Measurements from ENCODE around the gene GRM7. TPM values are rescaled to one million over a fixed set of nuclear protein-coding genes. Genes with fewer than 3 reads are reported as not detected.

GRM7 gene
- total RNA-seq, 2 experiments from 2014 or later = not detected

DNA sequence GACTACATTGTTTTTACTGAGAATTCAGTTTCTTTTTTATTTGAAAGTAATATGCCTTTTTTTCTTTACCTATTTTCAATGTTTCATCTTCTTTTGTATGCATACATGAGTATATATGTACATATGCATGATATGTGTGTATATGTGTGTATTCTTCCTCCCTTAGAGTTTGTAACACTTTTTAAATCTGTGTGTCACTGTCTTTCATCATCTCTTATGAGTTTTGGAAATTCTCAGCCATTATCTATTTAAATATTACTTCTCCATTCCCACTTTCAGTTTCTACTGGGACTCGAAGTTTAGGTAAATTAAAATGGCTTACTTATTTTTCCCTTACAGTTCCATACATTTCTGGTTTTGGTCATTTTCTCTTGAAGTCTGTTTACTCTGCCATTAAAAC lies 754.1 kb downstream of the GRM7 start:
- Mint-ChIP-seq H3K4me1 (no peaks in the 10 kb centered on the region), H3K9me3 (peaks cover 2% of the 10 kb centered on the region), H3K27me3 (no peaks in the 10 kb centered on the region), H3K27ac (no peak overlapping the region), H3K36me3 (ENCODE audit: low read depth) (no peaks in the 10 kb centered on the region), H3K4me3 (no peak overlapping the region)
- ChIA-PET POLR2A (no interaction called here), CTCF (no interaction called here)
- no peak for DNase-seq

DNA sequence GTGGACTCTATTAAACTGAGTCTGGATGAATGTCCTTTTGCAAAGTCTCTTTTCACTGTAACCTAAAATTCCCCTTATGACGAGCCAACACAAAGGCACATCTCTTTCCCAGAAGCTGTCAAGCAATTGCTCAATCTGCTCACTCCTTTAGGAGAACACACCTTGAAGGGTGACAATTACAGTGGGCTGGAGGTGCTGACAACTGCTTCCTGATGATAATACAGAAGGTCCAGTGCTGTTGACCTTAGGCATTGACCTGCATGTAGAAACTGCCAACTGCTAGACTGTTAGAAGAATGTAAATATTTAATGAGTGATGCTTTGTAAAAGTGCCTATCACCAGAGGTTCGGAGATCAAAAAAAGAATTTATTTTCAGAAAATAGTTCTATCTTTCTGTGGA lies 757.7 kb downstream of the GRM7 start:
- no peaks in the 10 kb centered on the region for H3K4me1 Mint-ChIP-seq
- no peak for DNase-seq
- ChIA-PET CTCF (no interaction called here), POLR2A (no interaction called here)
- no peak overlapping the region for H3K4me3 Mint-ChIP-seq
- H3K27ac Mint-ChIP-seq = no peak overlapping the region
- no peaks in the 10 kb centered on the region for H3K9me3 Mint-ChIP-seq
- no peaks in the 10 kb centered on the region for H3K36me3 Mint-ChIP-seq (ENCODE audit: low read depth)
- no peaks in the 10 kb centered on the region for H3K27me3 Mint-ChIP-seq

DNA sequence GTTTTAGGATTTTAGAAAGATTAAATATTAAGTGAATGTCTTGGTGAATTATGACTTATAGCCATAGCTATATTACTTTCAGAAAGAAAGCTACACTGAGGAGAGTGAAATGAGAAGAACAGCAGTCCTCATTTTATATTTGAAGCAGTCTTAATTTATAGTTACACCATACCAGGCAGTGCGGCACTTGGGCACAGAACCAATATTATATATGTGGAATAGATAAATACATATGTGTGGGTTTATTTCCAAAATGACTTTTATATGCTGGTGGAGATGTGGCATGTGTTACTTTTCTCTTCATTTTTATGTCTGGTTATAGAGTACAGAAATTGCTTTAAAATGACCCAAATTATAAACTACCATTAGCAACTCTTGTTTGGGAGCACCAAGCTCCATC lies 759.5 kb downstream of the GRM7 start:
- Mint-ChIP-seq H3K4me1 (no peaks in the 10 kb centered on the region), H3K4me3 (no peak overlapping the region), H3K27ac (no peak overlapping the region), H3K36me3 (ENCODE audit: low read depth) (no peaks in the 10 kb centered on the region), H3K9me3 (no peaks in the 10 kb centered on the region), H3K27me3 (no peaks in the 10 kb centered on the region)
- DNase-seq = no peak
- ChIA-PET CTCF (no interaction called here), POLR2A (no interaction called here)

DNA sequence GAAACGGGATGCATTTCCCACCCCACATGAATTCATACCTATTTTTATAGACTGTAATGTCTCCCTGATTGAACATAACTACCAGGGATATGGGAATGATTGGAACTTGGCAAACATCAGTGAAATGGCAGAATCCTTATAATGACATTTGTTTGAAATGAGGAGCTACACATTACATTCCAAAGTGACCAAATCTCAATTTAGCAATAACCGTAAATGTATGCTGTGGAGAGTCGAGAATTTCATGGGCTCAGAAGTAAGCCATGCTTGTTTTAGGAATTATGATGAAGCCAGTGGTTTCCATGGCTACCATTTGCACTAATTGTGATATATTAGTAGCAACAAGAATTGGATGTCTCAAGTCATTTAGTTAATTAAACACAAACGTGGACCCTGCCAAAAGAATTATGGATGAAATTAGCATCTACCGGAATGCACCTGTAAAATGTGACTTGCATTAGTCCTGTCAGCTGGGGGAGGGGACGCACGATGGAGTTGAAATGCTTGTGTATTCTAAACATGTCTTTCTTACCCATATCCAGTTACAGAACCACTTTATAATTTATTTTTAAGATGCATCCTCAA lies 760.2 kb downstream of the GRM7 start:
- H3K9me3 Mint-ChIP-seq = no peaks in the 10 kb centered on the region
- no peak for DNase-seq
- ChIA-PET CTCF (no interaction called here), POLR2A (no interaction called here)
- H3K4me1 Mint-ChIP-seq = no peaks in the 10 kb centered on the region
- no peak overlapping the region for H3K4me3 Mint-ChIP-seq
- H3K27ac Mint-ChIP-seq = no peak overlapping the region
- no peaks in the 10 kb centered on the region for H3K36me3 Mint-ChIP-seq (ENCODE audit: low read depth)
- H3K27me3 Mint-ChIP-seq = no peaks in the 10 kb centered on the region

DNA sequence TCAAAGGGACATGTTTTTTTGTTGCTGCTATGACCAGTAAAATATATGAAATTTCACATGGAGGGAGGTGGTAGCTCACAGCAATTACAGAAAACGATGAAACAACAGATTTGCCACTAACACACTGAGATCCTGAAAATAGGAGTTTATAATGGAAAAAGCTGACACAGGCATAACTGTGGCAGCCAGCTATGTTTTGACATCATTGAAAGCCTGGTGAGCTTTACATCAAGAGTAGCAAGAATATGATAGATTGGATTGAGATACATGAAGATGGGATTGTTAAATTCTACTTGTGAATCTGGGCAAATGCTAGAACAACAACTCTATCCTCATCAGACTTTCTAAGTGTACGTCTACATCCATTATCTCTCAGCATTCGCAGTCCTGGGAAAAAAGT lies 760.7 kb downstream of the GRM7 start:
- Mint-ChIP-seq H3K36me3 (ENCODE audit: low read depth) (no peaks in the 10 kb centered on the region), H3K9me3 (no peaks in the 10 kb centered on the region), H3K27me3 (no peaks in the 10 kb centered on the region), H3K27ac (no peak overlapping the region), H3K4me3 (no peak overlapping the region), H3K4me1 (no peaks in the 10 kb centered on the region)
- ChIA-PET CTCF (no interaction called here), POLR2A (no interaction called here)
- no peak for DNase-seq

DNA sequence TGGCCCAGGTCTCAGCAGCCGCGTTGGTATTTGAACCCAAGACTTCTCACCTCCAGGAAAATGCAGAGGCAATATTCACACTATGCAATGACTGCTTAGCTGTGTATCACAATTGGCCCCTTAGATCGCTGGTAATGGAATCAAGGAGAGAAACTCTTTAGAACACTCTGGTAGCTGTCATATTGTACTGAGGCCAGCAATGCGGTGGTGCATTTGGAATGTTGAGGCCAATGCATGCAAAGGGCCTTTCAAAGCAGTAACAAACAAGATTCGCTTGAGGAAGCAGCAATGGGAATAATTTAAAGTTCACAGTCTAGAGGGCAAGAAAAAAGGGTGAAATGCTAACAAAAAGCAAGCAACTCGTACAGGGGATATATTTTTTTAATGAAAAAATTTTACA lies 764.1 kb downstream of the GRM7 start:
- H3K27ac Mint-ChIP-seq = no peak overlapping the region
- no peak for DNase-seq
- POLR2A ChIA-PET = no interaction called here

DNA sequence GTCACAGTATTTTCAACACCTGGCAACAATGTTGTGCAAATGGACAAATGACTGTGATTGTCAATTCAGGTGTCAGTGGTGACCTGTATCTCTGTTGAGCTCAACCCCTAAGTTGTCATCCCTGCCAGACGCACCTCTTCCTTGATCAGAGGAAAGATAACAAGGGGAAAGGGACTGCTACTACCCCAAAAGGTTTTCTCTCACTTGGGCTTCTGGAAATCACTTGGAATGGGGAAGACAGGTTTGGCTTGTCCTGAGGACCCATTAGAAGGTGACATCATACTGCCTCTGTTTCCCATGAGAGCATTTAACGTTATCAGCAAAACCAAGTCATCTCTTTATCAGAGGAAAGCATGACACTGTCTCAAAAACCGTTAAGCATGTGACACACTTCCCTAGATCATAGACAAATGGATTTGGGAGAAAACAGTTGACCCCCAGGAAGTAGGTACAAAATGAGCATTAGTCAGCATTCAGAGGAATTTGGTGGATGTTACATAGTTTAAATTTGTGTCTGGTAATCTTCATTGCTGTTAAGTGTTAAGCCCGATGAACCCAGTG lies 769.5 kb downstream of the GRM7 start:
- Mint-ChIP-seq H3K27me3 (no peaks in the 10 kb centered on the region), H3K4me1 (no peaks in the 10 kb centered on the region)
- CTCF ChIA-PET = no interaction called here

More for the DNA sequence above, 764.1 kb downstream of the GRM7 start:
- no peaks in the 10 kb centered on the region for H3K36me3 Mint-ChIP-seq (ENCODE audit: low read depth)
- no peaks in the 10 kb centered on the region for H3K9me3 Mint-ChIP-seq
- no peaks in the 10 kb centered on the region for H3K4me1 Mint-ChIP-seq
- H3K4me3 Mint-ChIP-seq = no peak overlapping the region
- no peaks in the 10 kb centered on the region for H3K27me3 Mint-ChIP-seq
- CTCF ChIA-PET = no interaction called here

DNA sequence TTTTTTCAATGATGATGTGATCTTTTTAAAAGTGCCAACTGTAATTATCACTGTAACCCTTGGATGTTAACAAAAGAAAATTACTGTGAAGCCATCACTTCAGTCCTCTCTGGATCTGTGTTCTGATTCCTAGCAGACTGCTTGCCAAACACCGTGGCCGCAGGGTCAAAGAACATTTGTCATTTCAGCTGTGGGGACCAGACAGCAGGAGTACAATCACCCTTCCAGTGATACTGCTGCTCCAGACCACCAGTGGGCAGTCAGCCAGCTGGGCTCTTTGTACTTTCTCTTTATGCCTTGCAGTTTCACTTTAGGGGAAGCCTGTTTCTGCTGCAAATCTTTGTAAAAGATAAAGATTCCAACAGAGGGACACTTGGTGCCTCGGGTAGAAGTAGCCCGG lies 770.0 kb downstream of the GRM7 start:
- H3K4me3 Mint-ChIP-seq = no peak overlapping the region
- no peak for DNase-seq
- POLR2A ChIA-PET = no interaction called here
- no peak overlapping the region for H3K27ac Mint-ChIP-seq
- no peaks in the 10 kb centered on the region for H3K27me3 Mint-ChIP-seq
- no peaks in the 10 kb centered on the region for H3K4me1 Mint-ChIP-seq
- CTCF ChIA-PET = no interaction called here
- H3K9me3 Mint-ChIP-seq = no peaks in the 10 kb centered on the region
- H3K36me3 Mint-ChIP-seq (ENCODE audit: low read depth) = no peaks in the 10 kb centered on the region

More for the DNA sequence above, 769.5 kb downstream of the GRM7 start:
- Mint-ChIP-seq H3K9me3 (no peaks in the 10 kb centered on the region), H3K4me3 (no peak overlapping the region), H3K36me3 (ENCODE audit: low read depth) (no peaks in the 10 kb centered on the region), H3K27ac (no peak overlapping the region)
- POLR2A ChIA-PET = no interaction called here
- no peak for DNase-seq

DNA sequence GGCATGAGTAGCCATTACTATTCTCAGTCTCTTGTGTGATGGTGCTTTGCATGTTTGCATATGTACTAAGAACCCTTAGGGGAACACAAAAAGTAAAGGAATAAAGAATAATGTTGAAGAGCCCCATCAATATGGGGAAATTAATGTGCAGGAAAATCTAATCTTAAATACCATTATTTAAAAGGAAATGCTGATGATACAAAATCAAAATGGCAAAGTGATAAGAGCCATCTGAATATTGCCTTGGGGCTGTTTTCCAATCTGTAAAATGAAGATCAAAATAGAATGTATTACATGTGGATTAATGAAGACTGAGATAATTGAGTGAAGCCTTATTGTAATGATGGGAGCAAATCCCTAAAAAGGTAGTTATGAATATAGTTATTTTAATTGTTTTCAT lies 771.4 kb downstream of the GRM7 start:
- H3K27me3 Mint-ChIP-seq = no peaks in the 10 kb centered on the region
- no peak for DNase-seq
- H3K27ac Mint-ChIP-seq = no peak overlapping the region
- CTCF ChIA-PET = no interaction called here
- no peaks in the 10 kb centered on the region for H3K4me1 Mint-ChIP-seq
- POLR2A ChIA-PET = no interaction called here
- H3K9me3 Mint-ChIP-seq = no peaks in the 10 kb centered on the region
- no peaks in the 10 kb centered on the region for H3K36me3 Mint-ChIP-seq (ENCODE audit: low read depth)
- no peak overlapping the region for H3K4me3 Mint-ChIP-seq

DNA sequence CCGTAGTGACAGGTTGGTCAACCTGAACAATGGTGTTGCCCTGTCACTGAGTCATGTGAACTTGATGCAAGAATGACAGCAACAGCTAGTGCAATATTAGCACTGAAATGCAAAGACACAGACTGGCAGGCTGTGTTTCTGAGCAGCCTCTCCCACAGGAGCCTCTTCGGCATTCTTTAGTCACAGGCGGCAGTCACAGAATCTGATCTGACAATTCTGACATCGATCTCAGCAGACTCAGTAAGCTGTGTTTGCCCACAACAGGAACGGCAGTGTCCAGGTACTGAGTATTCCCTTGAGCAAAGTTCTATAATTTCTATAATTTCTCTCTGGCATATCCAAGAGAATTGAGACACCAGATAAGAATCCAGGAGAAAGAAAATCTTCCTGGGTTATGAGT lies 776.8 kb downstream of the GRM7 start:
- no peaks in the 10 kb centered on the region for H3K27me3 Mint-ChIP-seq
- POLR2A ChIA-PET = no interaction called here

DNA sequence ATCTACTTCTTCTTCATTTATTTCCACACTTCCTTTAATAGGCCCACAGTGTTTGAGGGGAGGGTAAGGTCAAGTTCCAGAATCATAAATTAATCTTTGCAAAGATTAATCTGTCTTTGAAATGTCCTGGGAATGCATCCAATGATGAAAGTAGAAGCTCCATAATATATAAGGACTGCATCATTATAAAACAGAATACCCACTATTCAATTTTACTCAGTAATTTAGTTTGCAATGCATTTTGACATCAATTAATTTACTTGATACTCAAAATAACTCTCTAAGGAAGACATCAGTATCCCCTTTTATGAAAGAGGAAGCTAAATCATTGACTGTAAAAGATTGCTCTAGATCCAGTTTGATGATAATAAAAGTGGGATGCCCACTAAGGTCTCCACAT lies 777.2 kb downstream of the GRM7 start:
- no peak for DNase-seq
- no peaks in the 10 kb centered on the region for H3K36me3 Mint-ChIP-seq (ENCODE audit: low read depth)
- no peak overlapping the region for H3K27ac Mint-ChIP-seq
- ChIA-PET POLR2A (no interaction called here), CTCF (no interaction called here)
- H3K4me3 Mint-ChIP-seq = no peak overlapping the region
- no peaks in the 10 kb centered on the region for H3K27me3 Mint-ChIP-seq
- no peaks in the 10 kb centered on the region for H3K9me3 Mint-ChIP-seq
- no peaks in the 10 kb centered on the region for H3K4me1 Mint-ChIP-seq

More for the DNA sequence above, 776.8 kb downstream of the GRM7 start:
- Mint-ChIP-seq H3K36me3 (ENCODE audit: low read depth) (no peaks in the 10 kb centered on the region), H3K4me3 (no peak overlapping the region), H3K27ac (no peak overlapping the region), H3K9me3 (no peaks in the 10 kb centered on the region), H3K4me1 (no peaks in the 10 kb centered on the region)
- CTCF ChIA-PET = no interaction called here
- DNase-seq = no peak

DNA sequence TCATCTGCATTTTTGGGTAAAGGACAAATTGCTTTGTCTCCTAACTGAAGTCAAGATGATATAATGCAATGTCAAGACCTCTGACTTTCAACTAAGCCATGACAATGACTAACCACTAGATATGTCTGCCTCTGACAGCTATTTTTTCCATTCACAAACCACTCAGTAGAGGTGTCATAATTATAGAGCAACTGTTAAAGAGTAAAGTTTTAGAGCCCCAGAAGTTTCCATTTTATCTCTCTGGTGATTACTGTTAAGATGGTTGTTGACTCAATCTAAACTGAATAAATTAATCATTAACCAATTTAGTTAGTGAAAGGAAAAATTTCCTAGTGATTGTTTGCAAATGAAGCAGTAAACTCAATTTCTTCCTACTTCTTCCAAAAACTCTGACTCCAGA lies 779.9 kb downstream of the GRM7 start:
- no peak overlapping the region for H3K4me3 Mint-ChIP-seq
- CTCF ChIA-PET = no interaction called here
- POLR2A ChIA-PET = no interaction called here
- H3K27me3 Mint-ChIP-seq = no peaks in the 10 kb centered on the region
- H3K9me3 Mint-ChIP-seq = no peaks in the 10 kb centered on the region
- no peak overlapping the region for H3K27ac Mint-ChIP-seq
- DNase-seq = no peak
- no peaks in the 10 kb centered on the region for H3K36me3 Mint-ChIP-seq (ENCODE audit: low read depth)
- no peaks in the 10 kb centered on the region for H3K4me1 Mint-ChIP-seq

DNA sequence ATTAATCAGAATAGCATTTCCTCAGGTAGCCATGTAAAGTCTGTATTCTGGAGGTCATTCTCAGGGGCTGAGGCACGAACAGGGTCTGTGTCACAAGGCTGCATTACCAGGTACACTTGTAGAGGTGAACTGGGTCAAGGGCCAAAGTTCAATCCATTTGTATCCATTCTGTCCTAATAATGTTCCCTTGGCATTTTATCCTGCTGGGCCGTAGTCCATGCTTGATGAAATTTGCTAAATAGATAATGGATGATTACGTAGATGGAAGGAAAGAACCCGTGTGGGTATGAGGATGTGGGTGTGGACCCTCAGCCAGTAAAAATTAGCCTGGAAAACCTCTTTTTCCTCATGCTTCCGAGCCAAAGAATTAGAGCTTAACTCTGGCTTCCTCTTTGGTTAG lies 785.9 kb downstream of the GRM7 start:
- Mint-ChIP-seq H3K36me3 (ENCODE audit: low read depth) (no peaks in the 10 kb centered on the region), H3K4me3 (no peak overlapping the region), H3K27ac (no peak overlapping the region), H3K27me3 (no peaks in the 10 kb centered on the region), H3K9me3 (no peaks in the 10 kb centered on the region), H3K4me1 (no peaks in the 10 kb centered on the region)
- no peak for DNase-seq
- ChIA-PET POLR2A (no interaction called here), CTCF (no interaction called here)

DNA sequence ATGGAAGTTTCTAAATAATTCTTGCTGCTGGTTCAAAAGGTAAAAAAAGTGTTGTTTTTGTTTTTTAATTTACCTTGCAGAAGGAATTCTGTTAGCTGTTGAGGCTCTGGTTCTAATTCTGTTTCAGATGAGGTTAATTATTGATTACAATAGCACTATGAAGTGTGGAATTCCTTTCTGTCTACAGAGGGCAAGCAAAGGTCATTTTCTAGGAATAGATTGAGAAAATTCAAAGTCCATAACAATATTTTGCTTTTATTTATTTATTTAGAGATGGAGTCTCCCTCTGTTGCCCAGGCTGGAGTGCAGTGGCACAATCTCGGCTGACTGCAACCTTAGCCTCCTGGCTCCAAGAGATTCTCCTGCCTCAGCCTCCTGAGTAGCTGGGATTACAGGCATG lies 789.6 kb downstream of the GRM7 start:
- POLR2A ChIA-PET = no interaction called here
- CTCF ChIA-PET = no interaction called here
- H3K27me3 Mint-ChIP-seq = no peaks in the 10 kb centered on the region
- DNase-seq = no peak
- H3K4me3 Mint-ChIP-seq = no peak overlapping the region
- H3K27ac Mint-ChIP-seq = no peak overlapping the region
- H3K36me3 Mint-ChIP-seq (ENCODE audit: low read depth) = no peaks in the 10 kb centered on the region
- H3K4me1 Mint-ChIP-seq = no peaks in the 10 kb centered on the region
- no peaks in the 10 kb centered on the region for H3K9me3 Mint-ChIP-seq

DNA sequence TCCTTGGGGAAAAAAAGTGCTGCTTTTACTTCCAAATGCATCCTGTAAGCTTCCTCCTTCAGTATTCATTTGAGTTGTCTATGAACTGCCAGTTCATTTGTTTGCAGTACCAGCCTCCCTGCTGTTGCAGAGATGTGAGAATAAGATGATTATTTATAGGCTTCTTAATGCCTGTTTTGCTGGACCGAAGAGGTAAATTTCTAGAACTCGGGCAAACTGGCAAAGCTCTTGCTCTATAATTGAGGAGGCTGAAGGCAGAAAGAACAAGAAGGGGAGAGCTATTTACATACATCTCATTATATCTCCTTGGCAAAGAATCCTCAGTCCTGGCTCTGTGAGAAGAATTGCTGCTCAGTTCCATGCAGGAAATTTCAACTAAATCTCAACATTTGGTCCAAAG lies 790.4 kb downstream of the GRM7 start:
- no peak overlapping the region for H3K4me3 Mint-ChIP-seq
- H3K27ac Mint-ChIP-seq = no peak overlapping the region
- ChIA-PET CTCF (no interaction called here), POLR2A (no interaction called here)
- DNase-seq = no peak
- H3K36me3 Mint-ChIP-seq (ENCODE audit: low read depth) = no peaks in the 10 kb centered on the region
- no peaks in the 10 kb centered on the region for H3K4me1 Mint-ChIP-seq
- no peaks in the 10 kb centered on the region for H3K9me3 Mint-ChIP-seq
- no peaks in the 10 kb centered on the region for H3K27me3 Mint-ChIP-seq
